Measurements from ENCODE around the gene MRPL37. TPM values are rescaled to one million over a fixed set of nuclear protein-coding genes. Genes with fewer than 3 reads are reported as not detected.

MRPL37 gene
- polyA plus RNA-seq, 1 donor (not counting 4 experiments of a cell fraction or from before 2014, with no cell fraction given) = 30.9 TPM

DNA sequence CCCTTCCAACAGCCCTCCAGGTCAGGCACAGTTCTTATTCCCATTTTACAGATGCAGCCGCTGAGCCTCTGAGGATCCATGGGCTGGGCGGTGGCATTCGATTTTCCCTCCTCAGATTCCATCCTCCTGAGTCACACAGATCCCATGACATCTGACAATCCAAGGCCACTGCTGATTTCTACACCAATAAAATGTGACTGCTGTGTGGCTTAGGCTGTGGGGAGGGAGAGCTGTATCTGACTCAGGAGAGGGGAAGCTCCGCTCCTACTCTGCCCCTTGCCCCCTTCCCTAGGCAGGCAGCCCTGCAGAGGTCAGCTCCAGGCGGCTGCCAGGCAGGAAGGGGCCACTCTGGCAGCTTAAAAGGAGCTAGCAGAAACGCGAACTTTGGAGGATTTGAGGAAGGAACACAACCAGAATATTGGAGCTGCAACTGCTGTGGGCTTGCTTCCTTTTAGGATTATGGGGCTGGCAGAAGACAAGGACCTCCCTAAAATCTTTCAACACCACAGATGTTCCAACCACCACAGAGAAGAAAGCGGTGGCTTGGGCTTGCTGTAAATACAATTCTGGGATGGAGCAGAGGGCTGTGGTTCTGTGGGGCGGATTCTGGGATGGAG is 50.0 kb downstream of the MRPL37 start:
- dilution Hi-C loops (cut with MboI; ENCODE audit: extremely low pct_ligation_motif_present, low sequenced_read_pairs) = no loop called here
- Histone ChIP-seq H3K4me1 (ENCODE audit: control insufficient read depth, extremely low read depth, insufficient read depth, low read length) (peaks cover 23% of the 10 kb centered on the region), H3K9ac (ENCODE audit: control insufficient read depth, extremely low read depth, insufficient read depth, low read length) (no peak overlapping the region), H3K4me2 (ENCODE audit: control insufficient read depth, extremely low read depth, insufficient read depth, low read depth, low read length) (no peak overlapping the region), H3K27me3 (ENCODE audit: control insufficient read depth, extremely low read depth, insufficient read depth, low read length) (no peaks in the 10 kb centered on the region), H3K9me1 (ENCODE audit: control insufficient read depth, extremely low read depth, insufficient read depth, low read length) (peaks cover 3% of the 10 kb centered on the region), H2AFZ (ENCODE audit: control insufficient read depth, low read length) (no peak overlapping the region), H3K27ac (ENCODE audit: control insufficient read depth, insufficient read depth, low read length) (no peak overlapping the region), H3K9me3 (ENCODE audit: control insufficient read depth, low read depth, low read length) (no peaks in the 10 kb centered on the region), H3K36me3 (ENCODE audit: control insufficient read depth in 2 of 2, extremely low read depth in 1 of 2, insufficient read depth in 2 of 2, low read length in 2 of 2) (peaks cover 4 to 10% of the 10 kb centered on the region in 2 experiments), H3K4me3 (ENCODE audit: control insufficient read depth in 2 of 3, extremely low read depth in 1 of 3, insufficient read depth in 2 of 3, low read depth in 1 of 3, low read length in 3 of 3) (no peak overlapping the region), H4K20me1 (ENCODE audit: control insufficient read depth, extremely low read depth, insufficient read depth, low read length) (peaks cover 10% of the 10 kb centered on the region), H3K79me2 (ENCODE audit: control insufficient read depth, insufficient read depth, low read length) (no peaks in the 10 kb centered on the region)
- no peak for FAIRE-seq
- TF ChIP-seq CTCF (optimal IDR thresholded peaks at IDR 0.05 in 1 of 3, IDR thresholded peaks at IDR 0.05 in 1 of 3, conservative IDR thresholded peaks at IDR 0.05 in 1 of 3; ENCODE audit: extremely low read depth in 1 of 3, insufficient read depth in 2 of 3, low read length in 3 of 3) (no peak), EZH2 (IDR thresholded peaks at IDR 0.05; ENCODE audit: low read length) (no peak)
- DNase-seq (ENCODE audit: low read depth, low spot score) = no peak

DNA sequence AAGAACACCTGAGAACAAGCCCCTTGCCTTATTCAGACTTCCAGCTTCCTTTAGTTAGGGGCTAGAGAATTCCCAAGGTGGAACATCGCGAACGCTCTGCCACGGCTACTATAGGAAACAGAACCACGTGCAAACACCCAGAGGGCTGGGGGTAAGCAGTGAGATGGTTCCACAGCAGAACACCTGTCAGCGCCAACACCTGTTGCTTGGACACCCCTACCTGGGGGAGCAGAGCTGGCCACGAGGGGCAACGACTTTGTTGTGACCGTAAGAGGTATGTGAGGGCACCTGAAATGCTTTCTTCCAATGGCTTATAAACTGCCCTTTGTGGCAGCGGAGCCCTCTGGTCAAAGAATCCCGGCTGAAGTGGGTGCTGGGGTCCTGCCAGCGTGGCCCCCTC is 50.7 kb downstream of the MRPL37 start:
- peaks cover 10% of the 10 kb centered on the region for H4K20me1 ChIP-seq (ENCODE audit: control insufficient read depth, extremely low read depth, insufficient read depth, low read length)
- TF ChIP-seq EZH2 (IDR thresholded peaks at IDR 0.05; ENCODE audit: low read length) = no peak
- no peak for TF ChIP-seq CTCF (optimal IDR thresholded peaks at IDR 0.05 in 1 of 3, IDR thresholded peaks at IDR 0.05 in 1 of 3, conservative IDR thresholded peaks at IDR 0.05 in 1 of 3; ENCODE audit: extremely low read depth in 1 of 3, insufficient read depth in 2 of 3, low read length in 3 of 3)
- H3K4me3 ChIP-seq (ENCODE audit: control insufficient read depth in 2 of 3, extremely low read depth in 1 of 3, insufficient read depth in 2 of 3, low read depth in 1 of 3, low read length in 3 of 3) = no peak overlapping the region
- DNase-seq (ENCODE audit: low read depth, low spot score) (no peak), FAIRE-seq (no peak)
- no peaks in the 10 kb centered on the region for H3K9me3 ChIP-seq (ENCODE audit: control insufficient read depth, low read depth, low read length)
- H3K4me2 ChIP-seq (ENCODE audit: control insufficient read depth, extremely low read depth, insufficient read depth, low read depth, low read length) = no peak overlapping the region
- H3K9me1 ChIP-seq (ENCODE audit: control insufficient read depth, extremely low read depth, insufficient read depth, low read length) = peaks cover 3% of the 10 kb centered on the region
- H3K79me2 ChIP-seq (ENCODE audit: control insufficient read depth, insufficient read depth, low read length) = no peaks in the 10 kb centered on the region
- no peaks in the 10 kb centered on the region for H3K27me3 ChIP-seq (ENCODE audit: control insufficient read depth, extremely low read depth, insufficient read depth, low read length)
- H3K9ac ChIP-seq (ENCODE audit: control insufficient read depth, extremely low read depth, insufficient read depth, low read length) = no peak overlapping the region
- peaks cover 4 to 8% of the 10 kb centered on the region in 2 experiments for H3K36me3 ChIP-seq (ENCODE audit: control insufficient read depth in 2 of 2, extremely low read depth in 1 of 2, insufficient read depth in 2 of 2, low read length in 2 of 2)
- dilution Hi-C loops (cut with MboI; ENCODE audit: extremely low pct_ligation_motif_present, low sequenced_read_pairs) = no loop called here
- no peak overlapping the region for H2AFZ ChIP-seq (ENCODE audit: control insufficient read depth, low read length)
- H3K4me1 ChIP-seq (ENCODE audit: control insufficient read depth, extremely low read depth, insufficient read depth, low read length) = peaks cover 23% of the 10 kb centered on the region
- H3K27ac ChIP-seq (ENCODE audit: control insufficient read depth, insufficient read depth, low read length) = no peak overlapping the region

Measured in keratinocyte (primary cell).